ENCODE data around the gene PCBP2. TPM values are rescaled to one million over a fixed set of nuclear protein-coding genes. Genes with fewer than 3 reads are reported as not detected.
"Not testable (repeated sequence)": the region's sequence is repeated elsewhere in the genome, so short reads cannot be mapped to it uniquely, and the experiment has no call there.

The PCBP2 gene
- total and polyA plus RNA-seq, 2 donors (not counting 3 experiments of a cell fraction or from before 2014, with no cell fraction given), result 526 to 995 TPM

- Histone ChIP-seq H4K20me1 (replicated peaks; ENCODE audit: control insufficient read depth, extremely low read depth, insufficient read depth, low read length) (no peaks in the 10 kb centered on the region), H2AFZ (ENCODE audit: low read depth, low read length) (no peak overlapping the region), H3K4me2 (ENCODE audit: insufficient read depth, low read length) (no peak overlapping the region), H3K4me3 (replicated peaks in 1 of 3; ENCODE audit: insufficient read depth in 1 of 3, low read depth in 1 of 3, low read length in 3 of 3) (no peak overlapping the region), H3K27me3 (ENCODE audit: control insufficient read depth in 2 of 2, insufficient read depth in 2 of 2, low read length in 2 of 2) (no peaks in the 10 kb centered on the region), H3K9me1 (replicated peaks; ENCODE audit: control insufficient read depth, extremely low read depth, insufficient read depth, low read length) (no peaks in the 10 kb centered on the region), H3K9ac (replicated peaks; ENCODE audit: extremely low read depth, insufficient read depth, low read length) (no peak overlapping the region), H3K36me3 (ENCODE audit: control insufficient read depth in 2 of 2, extremely low read depth in 1 of 2, insufficient read depth in 2 of 2, low read length in 2 of 2) (no peaks in the 10 kb centered on the region), H3K4me1 (ENCODE audit: control insufficient read depth, extremely low read depth, insufficient read depth, low read length) (no peaks in the 10 kb centered on the region), H3K9me3 (replicated peaks; ENCODE audit: control insufficient read depth, insufficient read depth, low read length) (no peaks in the 10 kb centered on the region), H3K27ac (ENCODE audit: insufficient read depth, low read depth, low read length) (no peak overlapping the region), H3K79me2 (ENCODE audit: control insufficient read depth, insufficient read depth, low read length) (no peaks in the 10 kb centered on the region)
- DNase-seq (ENCODE audit: low read depth, low spot score) (no peak), FAIRE-seq (no peak)
- BruUV-seq (replicated peaks), result no TSS peak
- dilution Hi-C loops (cut with MboI; ENCODE audit: extremely low pct_ligation_motif_present, low sequenced_read_pairs) (no loop called here), intact Hi-C loops (cut with micrococcal nuclease) (no loop called here)
- POLR2A ChIA-PET, result no interaction called here
- CTCF ChIA-PET, result interaction anchor here (0.7 to 3.2 kb wide), 5 partner anchors 9 to 110 kb away, joined by 3 to 17 read pairs (median 3); partner anchors contain the start of gene AAAS
- TF ChIP-seq POLR2A (IDR thresholded peaks at IDR 0.05; ENCODE audit: low read depth, low read length) (no peak), FOS (IDR thresholded peaks at IDR 0.05; ENCODE audit: borderline replicate concordance, insufficient read depth, low read length) (no peak), CTCF (IDR thresholded peaks at IDR 0.05; ENCODE audit: extremely low read depth in 1 of 2, insufficient read depth in 1 of 2, low read depth in 1 of 2, low read length in 2 of 2) (no peak), JUN (IDR thresholded peaks at IDR 0.05; ENCODE audit: borderline replicate concordance, insufficient read depth, insufficient read length, low read depth) (no peak), MAX (IDR thresholded peaks at IDR 0.05; ENCODE audit: insufficient read depth, insufficient read length) (no peak), GATA2 (IDR thresholded peaks at IDR 0.05; ENCODE audit: insufficient read depth, insufficient read length, low read depth, low read length) (no peak), MYC (IDR thresholded peaks at IDR 0.05; ENCODE audit: low read depth, low read length) (no peak), POLR2AphosphoS5 (IDR thresholded peaks at IDR 0.05; ENCODE audit: insufficient read depth, low read depth, low read length) (no peak), EZH2 (IDR thresholded peaks at IDR 0.05; ENCODE audit: borderline replicate concordance, low read depth, low read length, severe bottlenecking) (no peak)
Measured at GRCh38 chr12:53431187-53431586, 20.7 kb upstream of the PCBP2 start.

GRCh38 chr12:53435326-53435725 is 16.6 kb upstream of the PCBP2 start:
- H3K9me1 ChIP-seq (replicated peaks; ENCODE audit: control insufficient read depth, extremely low read depth, insufficient read depth, low read length); H3K79me2 ChIP-seq (ENCODE audit: control insufficient read depth, insufficient read depth, low read length); BruUV-seq (replicated peaks); FAIRE-seq; H3K4me3 ChIP-seq (replicated peaks in 1 of 3; ENCODE audit: insufficient read depth in 1 of 3, low read depth in 1 of 3, low read length in 3 of 3); H4K20me1 ChIP-seq (replicated peaks; ENCODE audit: control insufficient read depth, extremely low read depth, insufficient read depth, low read length); H3K27me3 ChIP-seq (ENCODE audit: control insufficient read depth in 2 of 2, insufficient read depth in 2 of 2, low read length in 2 of 2); DNase-seq (ENCODE audit: low read depth, low spot score); H3K4me2 ChIP-seq (ENCODE audit: insufficient read depth, low read length); POLR2A ChIA-PET; H3K9me3 ChIP-seq (replicated peaks; ENCODE audit: control insufficient read depth, insufficient read depth, low read length); H3K27ac ChIP-seq (ENCODE audit: insufficient read depth, low read depth, low read length); H2AFZ ChIP-seq (ENCODE audit: low read depth, low read length); dilution Hi-C loops (cut with MboI; ENCODE audit: extremely low pct_ligation_motif_present, low sequenced_read_pairs); H3K36me3 ChIP-seq (ENCODE audit: control insufficient read depth in 2 of 2, extremely low read depth in 1 of 2, insufficient read depth in 2 of 2, low read length in 2 of 2); H3K9ac ChIP-seq (replicated peaks; ENCODE audit: extremely low read depth, insufficient read depth, low read length); intact Hi-C loops (cut with micrococcal nuclease); CTCF ChIA-PET; H3K4me1 ChIP-seq (ENCODE audit: control insufficient read depth, extremely low read depth, insufficient read depth, low read length): not testable (repeated sequence)

- H3K4me2 ChIP-seq (ENCODE audit: insufficient read depth, low read length); BruUV-seq (replicated peaks); intact Hi-C loops (cut with micrococcal nuclease); dilution Hi-C loops (cut with MboI; ENCODE audit: extremely low pct_ligation_motif_present, low sequenced_read_pairs); H3K27ac ChIP-seq (ENCODE audit: insufficient read depth, low read depth, low read length); H2AFZ ChIP-seq (ENCODE audit: low read depth, low read length); H3K9me3 ChIP-seq (replicated peaks; ENCODE audit: control insufficient read depth, insufficient read depth, low read length); H3K9me1 ChIP-seq (replicated peaks; ENCODE audit: control insufficient read depth, extremely low read depth, insufficient read depth, low read length); H3K9ac ChIP-seq (replicated peaks; ENCODE audit: extremely low read depth, insufficient read depth, low read length); H3K27me3 ChIP-seq (ENCODE audit: control insufficient read depth in 2 of 2, insufficient read depth in 2 of 2, low read length in 2 of 2); DNase-seq (ENCODE audit: low read depth, low spot score); H3K4me3 ChIP-seq (replicated peaks in 1 of 3; ENCODE audit: insufficient read depth in 1 of 3, low read depth in 1 of 3, low read length in 3 of 3); H3K36me3 ChIP-seq (ENCODE audit: control insufficient read depth in 2 of 2, extremely low read depth in 1 of 2, insufficient read depth in 2 of 2, low read length in 2 of 2); H4K20me1 ChIP-seq (replicated peaks; ENCODE audit: control insufficient read depth, extremely low read depth, insufficient read depth, low read length); FAIRE-seq; POLR2A ChIA-PET: not testable (repeated sequence)
- peaks cover 12% of the 10 kb centered on the region for H3K4me1 ChIP-seq (ENCODE audit: control insufficient read depth, extremely low read depth, insufficient read depth, low read length)
- CTCF ChIA-PET, result interaction anchor here (0.6 to 1.9 kb wide), 5 partner anchors 8 to 119 kb away, joined by 3 to 5 read pairs (median 5); partner anchors contain the start of gene AAAS
- H3K79me2 ChIP-seq (ENCODE audit: control insufficient read depth, insufficient read depth, low read length), result peaks cover 16% of the 10 kb centered on the region
Measured at GRCh38 chr12:53439582-53439981, 12.3 kb upstream of the PCBP2 start.

Measured in endothelial cell of umbilical vein (primary cell).